MCF 10A (cell line): Measurements from ENCODE around the gene ABLIM1. TPM values are rescaled to one million over a fixed set of nuclear protein-coding genes. Genes with fewer than 3 reads are reported as not detected.

Source experiments
- BruUV-seq: library from RNA; stranded (reverse); fragments of 400-500 nt; replicated peaks from 2 replicates; lab custom pipeline; 2021; lab: Mats Ljungman, UMichigan
- CTCF ChIA-PET: fragments of 300-600 bp; sonication (Branson Sonifier 250); formaldehyde crosslinking; extraction: SDS; loops from one replicate; lab custom pipeline; 2021; ENCODE audit warnings: antibody characterized with exemption, inconsistent platforms; lab: Yijun Ruan, JAX
- POLR2A ChIA-PET: fragments of 300-600, 350-650 bp; sonication (Branson Sonifier 250); formaldehyde crosslinking; extraction: SDS; loops from one replicate; lab custom pipeline; 2020; ENCODE audit warnings: antibody characterized with exemption, inconsistent platforms; lab: Yijun Ruan, JAX
- DNase-seq: peaks from one replicate; pipeline ENCODE4 v3.0.0-alpha.2; 2018; ENCODE audit not compliant: unreplicated experiment
- H3K27ac Mint-ChIP-seq: one replicate; pipeline ENCODE4 v1.8.0; 2022; ENCODE audit warnings: mild to moderate bottlenecking, low read depth, mixed read lengths; ENCODE audit not compliant: unreplicated experiment
- H3K27me3 Mint-ChIP-seq: one replicate; pipeline ENCODE4 v1.8.0; 2022; ENCODE audit warnings: mixed read lengths; ENCODE audit not compliant: insufficient read depth, unreplicated experiment
- H3K36me3 Mint-ChIP-seq: one replicate; pipeline ENCODE4 v1.8.0; 2022; ENCODE audit warnings: mild to moderate bottlenecking, moderate library complexity, mixed read lengths; ENCODE audit not compliant: insufficient read depth, unreplicated experiment
- H3K4me1 Mint-ChIP-seq: one replicate; pipeline ENCODE4 v1.8.0; 2022; ENCODE audit warnings: mixed read lengths; ENCODE audit not compliant: insufficient read depth, unreplicated experiment
- H3K4me3 Mint-ChIP-seq: one replicate; pipeline ENCODE4 v1.8.0; 2022; ENCODE audit warnings: mild to moderate bottlenecking, moderate library complexity, mixed read lengths; ENCODE audit not compliant: unreplicated experiment
- H3K9me3 Mint-ChIP-seq: one replicate; pipeline ENCODE4 v1.8.0; 2022; ENCODE audit warnings: mixed read lengths; ENCODE audit not compliant: unreplicated experiment
- CTCF ChIP-seq: fragments of 200-600 bp; IDR thresholded peaks from one replicate; pipeline ENCODE4 v1.8.0; 2022; ENCODE audit warnings: antibody characterized with exemption, mild to moderate bottlenecking; ENCODE audit not compliant: unreplicated experiment
- intact Hi-C: fragments of 100-400 bp; cut with micrococcal nuclease; formaldehyde crosslinking; loops from 2 replicates; pipeline ENCODE4 v1.14.1; 2022
- total RNA-seq: library from RNA; stranded (reverse); gene quantifications from 2 replicates; pipeline ENCODE4 v1.2.3, GENCODE V29; 2022

The ABLIM1 gene
- total RNA-seq, 1 experiment from 2014 or later = 94.5 TPM

GRCh38 chr10:114576132-114576487, 82.0 kb downstream of the ABLIM1 start:
- peak; percentile 82 for DNase-seq
- POLR2A ChIA-PET = interaction anchor here (0.6 to 4.1 kb wide), 23 partner anchors 13 to 293 kb away, joined by 3 to 29 read pairs (median 5); partner anchors contain the start of gene FHIP2A

GRCh38 chr10:114575417-114576131, 82.5 kb downstream of the ABLIM1 start:
- intact Hi-C loops = loop anchor here (5.0 kb wide), 1 partner anchor 107 kb away; no protein-coding TSS in a partner anchor
- POLR2A ChIA-PET = interaction anchor here (0.8 to 4.1 kb wide), 17 partner anchors 21 to 247 kb away, joined by 3 to 29 read pairs (median 6); partner anchors contain the start of gene FHIP2A
- TF ChIP-seq CTCF = no peak
- BruUV-seq = no TSS peak
- peak; percentile 69 for DNase-seq
- H3K9me3 Mint-ChIP-seq = no peaks in the 10 kb centered on the region
- peaks cover 48% of the 10 kb centered on the region for H3K4me1 Mint-ChIP-seq
- H3K27me3 Mint-ChIP-seq = no peaks in the 10 kb centered on the region
- H3K27ac Mint-ChIP-seq = peak overlapping the region; percentile 92
- no peak overlapping the region for H3K4me3 Mint-ChIP-seq
- CTCF ChIA-PET = interaction anchor here (0.6 to 3.6 kb wide), 9 partner anchors 9 to 246 kb away, joined by 3 to 21 read pairs (median 3); no protein-coding TSS in a partner anchor
- H3K36me3 Mint-ChIP-seq = peaks cover 10% of the 10 kb centered on the region

More at GRCh38 chr10:114576132-114576487, 82.0 kb downstream of the ABLIM1 start:
- intact Hi-C loops = loop anchor here (5.0 kb wide), 1 partner anchor 106 kb away; no protein-coding TSS in a partner anchor
- peaks cover 10% of the 10 kb centered on the region for H3K36me3 Mint-ChIP-seq
- H3K9me3 Mint-ChIP-seq = no peaks in the 10 kb centered on the region
- H3K4me1 Mint-ChIP-seq = peaks cover 45% of the 10 kb centered on the region
- no peak for TF ChIP-seq CTCF
- no TSS peak for BruUV-seq
- CTCF ChIA-PET = interaction anchor here (0.6 to 3.6 kb wide), 13 partner anchors 8 to 246 kb away, joined by 3 to 21 read pairs (median 3); no protein-coding TSS in a partner anchor
- H3K4me3 Mint-ChIP-seq = no peak overlapping the region
- H3K27me3 Mint-ChIP-seq = no peaks in the 10 kb centered on the region
- H3K27ac Mint-ChIP-seq = peak overlapping the region; percentile 92

- CTCF ChIA-PET = interaction anchor here (0.6 to 3.6 kb wide), 4 partner anchors 21 to 289 kb away, joined by 3 to 21 read pairs (median 6); no protein-coding TSS in a partner anchor
- no peak overlapping the region for H3K27ac Mint-ChIP-seq
Observed at GRCh38 chr10:114573330-114574045, 84.6 kb downstream of the ABLIM1 start.

More at GRCh38 chr10:114573330-114574045, 84.6 kb downstream of the ABLIM1 start:
- no peak for DNase-seq
- Mint-ChIP-seq H3K9me3 (no peaks in the 10 kb centered on the region), H3K27me3 (no peaks in the 10 kb centered on the region), H3K4me1 (peaks cover 48% of the 10 kb centered on the region), H3K4me3 (no peak overlapping the region), H3K36me3 (peaks cover 4% of the 10 kb centered on the region)
- intact Hi-C loops = no loop called here
- POLR2A ChIA-PET = interaction anchor here (0.7 to 1.3 kb wide), 2 partner anchors 35 to 125 kb away, joined by 4 to 5 read pairs; no protein-coding TSS in a partner anchor
- no peak for TF ChIP-seq CTCF
- BruUV-seq = no TSS peak
